ENCODE data around the gene PDE8B.

DNA sequence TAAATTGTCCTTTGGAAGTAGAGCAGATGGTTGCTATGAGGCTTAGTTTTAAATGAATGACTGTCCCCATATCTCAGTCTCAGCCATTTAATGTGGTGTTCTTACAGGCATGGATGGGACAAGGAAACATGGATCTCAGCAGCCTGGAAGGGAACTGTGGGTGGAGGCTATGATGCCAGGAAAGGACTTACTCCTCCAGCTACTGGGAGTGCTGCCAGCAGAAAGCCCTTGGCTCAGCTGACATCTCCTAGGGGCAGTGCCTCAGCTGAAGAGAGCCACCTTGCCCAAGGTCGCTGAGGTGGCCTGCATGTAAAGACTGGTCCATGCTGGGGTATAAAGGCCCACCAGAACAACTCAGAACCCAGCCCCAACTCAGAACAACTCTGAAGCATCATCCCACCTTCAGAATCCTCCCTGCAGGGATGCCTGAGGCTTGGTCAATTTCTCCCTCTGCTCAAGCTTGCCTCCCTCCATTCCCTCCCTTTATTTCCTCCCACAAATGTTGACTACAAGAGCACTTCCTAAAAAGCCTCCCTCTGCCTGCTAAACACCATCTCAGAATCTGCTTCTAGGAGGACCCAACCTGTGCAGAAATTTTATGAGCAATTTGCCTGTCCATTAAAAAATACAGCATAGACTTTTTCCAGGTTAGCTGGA lies 1.8 kb upstream of the PDE8B start:
- TF ChIP-seq, protein P1, sequence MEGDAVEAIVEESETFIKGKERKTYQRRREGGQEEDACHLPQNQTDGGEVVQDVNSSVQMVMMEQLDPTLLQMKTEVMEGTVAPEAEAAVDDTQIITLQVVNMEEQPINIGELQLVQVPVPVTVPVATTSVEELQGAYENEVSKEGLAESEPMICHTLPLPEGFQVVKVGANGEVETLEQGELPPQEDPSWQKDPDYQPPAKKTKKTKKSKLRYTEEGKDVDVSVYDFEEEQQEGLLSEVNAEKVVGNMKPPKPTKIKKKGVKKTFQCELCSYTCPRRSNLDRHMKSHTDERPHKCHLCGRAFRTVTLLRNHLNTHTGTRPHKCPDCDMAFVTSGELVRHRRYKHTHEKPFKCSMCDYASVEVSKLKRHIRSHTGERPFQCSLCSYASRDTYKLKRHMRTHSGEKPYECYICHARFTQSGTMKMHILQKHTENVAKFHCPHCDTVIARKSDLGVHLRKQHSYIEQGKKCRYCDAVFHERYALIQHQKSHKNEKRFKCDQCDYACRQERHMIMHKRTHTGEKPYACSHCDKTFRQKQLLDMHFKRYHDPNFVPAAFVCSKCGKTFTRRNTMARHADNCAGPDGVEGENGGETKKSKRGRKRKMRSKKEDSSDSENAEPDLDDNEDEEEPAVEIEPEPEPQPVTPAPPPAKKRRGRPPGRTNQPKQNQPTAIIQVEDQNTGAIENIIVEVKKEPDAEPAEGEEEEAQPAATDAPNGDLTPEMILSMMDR (conservative IDR thresholded peaks at IDR 0.05) = no peak
- no peak for TF ChIP-seq EZH2 (IDR thresholded peaks at IDR 0.05; ENCODE audit: low read depth)
